T-helper 2 cell treated with Interferon-gamma antibody and Interleukin-4, amounts not matched to agents 100 ng/mL and 5 ng/mL, for 36 hours (primary cell): ENCODE measurements around the gene IQGAP3. TPM values are rescaled to one million over a fixed set of nuclear protein-coding genes. Genes with fewer than 3 reads are reported as not detected.
"Not testable (repeated sequence)": the region's sequence is repeated elsewhere in the genome, so short reads cannot be mapped to it uniquely, and the experiment has no call there.

Experiments
- intact Hi-C: fragments of 100-400 bp; cut with micrococcal nuclease; formaldehyde crosslinking; loops from one replicate; pipeline ENCODE4 v1.15.1; 2023
- total RNA-seq: library from RNA; stranded (reverse); gene quantifications from 2 replicates; pipeline ENCODE4 v1.2.3, GENCODE V29; 2022

Gene IQGAP3, protein sequence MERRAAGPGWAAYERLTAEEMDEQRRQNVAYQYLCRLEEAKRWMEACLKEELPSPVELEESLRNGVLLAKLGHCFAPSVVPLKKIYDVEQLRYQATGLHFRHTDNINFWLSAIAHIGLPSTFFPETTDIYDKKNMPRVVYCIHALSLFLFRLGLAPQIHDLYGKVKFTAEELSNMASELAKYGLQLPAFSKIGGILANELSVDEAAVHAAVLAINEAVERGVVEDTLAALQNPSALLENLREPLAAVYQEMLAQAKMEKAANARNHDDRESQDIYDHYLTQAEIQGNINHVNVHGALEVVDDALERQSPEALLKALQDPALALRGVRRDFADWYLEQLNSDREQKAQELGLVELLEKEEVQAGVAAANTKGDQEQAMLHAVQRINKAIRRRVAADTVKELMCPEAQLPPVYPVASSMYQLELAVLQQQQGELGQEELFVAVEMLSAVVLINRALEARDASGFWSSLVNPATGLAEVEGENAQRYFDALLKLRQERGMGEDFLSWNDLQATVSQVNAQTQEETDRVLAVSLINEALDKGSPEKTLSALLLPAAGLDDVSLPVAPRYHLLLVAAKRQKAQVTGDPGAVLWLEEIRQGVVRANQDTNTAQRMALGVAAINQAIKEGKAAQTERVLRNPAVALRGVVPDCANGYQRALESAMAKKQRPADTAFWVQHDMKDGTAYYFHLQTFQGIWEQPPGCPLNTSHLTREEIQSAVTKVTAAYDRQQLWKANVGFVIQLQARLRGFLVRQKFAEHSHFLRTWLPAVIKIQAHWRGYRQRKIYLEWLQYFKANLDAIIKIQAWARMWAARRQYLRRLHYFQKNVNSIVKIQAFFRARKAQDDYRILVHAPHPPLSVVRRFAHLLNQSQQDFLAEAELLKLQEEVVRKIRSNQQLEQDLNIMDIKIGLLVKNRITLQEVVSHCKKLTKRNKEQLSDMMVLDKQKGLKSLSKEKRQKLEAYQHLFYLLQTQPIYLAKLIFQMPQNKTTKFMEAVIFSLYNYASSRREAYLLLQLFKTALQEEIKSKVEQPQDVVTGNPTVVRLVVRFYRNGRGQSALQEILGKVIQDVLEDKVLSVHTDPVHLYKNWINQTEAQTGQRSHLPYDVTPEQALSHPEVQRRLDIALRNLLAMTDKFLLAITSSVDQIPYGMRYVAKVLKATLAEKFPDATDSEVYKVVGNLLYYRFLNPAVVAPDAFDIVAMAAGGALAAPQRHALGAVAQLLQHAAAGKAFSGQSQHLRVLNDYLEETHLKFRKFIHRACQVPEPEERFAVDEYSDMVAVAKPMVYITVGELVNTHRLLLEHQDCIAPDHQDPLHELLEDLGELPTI (N-terminal part only)
- 16.1 and 16.4 TPM in 2 replicates for total RNA-seq

DNA sequence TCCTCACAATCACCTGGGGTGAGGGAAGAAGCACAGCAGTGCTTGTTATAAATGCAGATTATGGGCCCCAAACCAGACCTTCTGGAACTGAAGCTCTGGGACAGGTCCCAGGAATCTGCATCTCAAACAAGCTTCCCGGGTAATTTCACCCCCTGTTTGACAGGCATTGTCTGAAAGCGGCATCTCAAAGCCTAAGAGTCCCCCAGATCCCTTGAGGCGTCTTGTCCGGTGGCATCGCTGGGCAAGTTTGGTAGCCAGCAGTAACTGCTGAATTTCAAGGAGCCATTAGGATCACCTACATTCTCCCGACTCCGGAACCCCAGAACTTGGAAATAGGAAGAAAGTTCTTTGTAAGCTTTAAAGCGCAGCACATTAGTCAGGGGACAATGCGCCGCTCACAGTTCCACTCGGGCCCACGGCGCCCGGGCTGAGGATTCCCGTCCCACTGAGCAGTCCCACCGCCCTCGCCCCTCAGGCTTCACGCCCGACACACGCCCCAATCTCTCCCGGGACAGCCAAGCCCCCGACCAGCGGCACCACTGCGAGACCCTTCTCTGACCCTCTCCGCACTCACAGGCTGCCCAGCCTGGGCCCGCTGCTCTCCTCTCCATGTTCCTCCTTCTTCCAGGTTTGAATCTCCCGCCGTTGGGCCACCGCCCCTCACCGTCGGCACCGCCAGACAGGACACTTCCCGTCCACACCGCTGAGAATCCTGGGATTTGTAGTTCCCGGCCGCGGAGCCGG lies at the start of gene IQGAP3:
Gene IQGAP3 (minus strand): TSS at position 647 of the 744 bp plus-strand sequence. CDS start 36 bp downstream, at position 611.
- intact Hi-C loops: no loop called here

DNA sequence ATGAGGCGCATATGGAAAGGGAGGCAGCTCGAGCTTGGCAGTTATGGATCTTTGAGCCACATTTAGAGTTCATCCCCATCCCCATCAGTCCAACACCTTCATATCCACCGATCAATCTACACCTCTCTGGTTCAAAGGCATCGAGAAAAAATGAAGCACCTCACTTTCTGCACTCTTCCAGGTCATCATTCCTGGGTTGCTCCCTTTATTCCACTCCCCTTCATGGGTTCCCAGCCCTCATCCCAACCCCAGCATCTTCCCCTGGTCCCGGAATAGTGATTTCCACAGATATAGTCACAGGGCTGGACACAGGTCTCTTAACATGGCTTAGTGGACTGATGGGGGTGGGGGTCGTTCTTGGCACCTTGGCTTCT lies 47.2 kb upstream of the IQGAP3 start:
- intact Hi-C loops: no loop called here

DNA sequence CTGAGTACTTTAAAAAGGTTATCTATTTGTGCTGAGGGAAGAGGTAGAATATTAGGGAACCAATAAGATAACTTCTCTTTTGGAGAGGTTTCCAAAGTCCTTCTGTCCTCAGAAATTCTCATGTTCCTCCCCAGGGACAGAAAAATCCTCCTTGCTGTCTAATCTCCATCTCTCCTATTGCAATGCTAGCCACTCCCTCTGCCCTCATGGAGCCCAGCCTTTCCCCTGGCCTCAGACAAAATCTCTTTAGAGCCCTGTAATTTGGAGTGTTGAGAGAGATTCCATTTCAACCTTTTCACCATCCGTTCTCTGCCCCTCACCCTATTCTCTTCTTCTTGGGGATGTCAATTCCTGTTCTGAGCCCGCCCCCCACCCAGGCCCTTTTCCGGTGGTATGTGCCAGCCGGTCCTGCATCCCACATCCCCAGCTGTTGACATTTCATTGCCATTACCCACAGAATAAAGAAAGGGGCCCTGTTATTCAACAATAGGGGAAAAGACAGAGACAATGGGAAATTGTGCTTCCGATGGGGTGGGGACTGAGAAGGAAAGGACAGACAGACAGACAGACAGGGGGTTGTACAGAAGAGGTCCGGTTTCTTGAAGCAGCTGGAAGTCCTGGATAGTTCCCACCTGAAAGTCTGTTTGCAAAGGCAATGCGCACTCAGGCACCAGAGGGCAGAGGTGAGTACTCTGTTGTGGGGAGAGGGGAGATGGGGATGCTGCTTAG lies 46.7 kb upstream of the IQGAP3 start, which contains the start of gene HAPLN2:
Gene HAPLN2 (plus strand): TSS at position 563 of the 729 bp plus-strand sequence. CDS start 4,076 bp downstream, outside the sequence.
- intact Hi-C loops: no loop called here

DNA sequence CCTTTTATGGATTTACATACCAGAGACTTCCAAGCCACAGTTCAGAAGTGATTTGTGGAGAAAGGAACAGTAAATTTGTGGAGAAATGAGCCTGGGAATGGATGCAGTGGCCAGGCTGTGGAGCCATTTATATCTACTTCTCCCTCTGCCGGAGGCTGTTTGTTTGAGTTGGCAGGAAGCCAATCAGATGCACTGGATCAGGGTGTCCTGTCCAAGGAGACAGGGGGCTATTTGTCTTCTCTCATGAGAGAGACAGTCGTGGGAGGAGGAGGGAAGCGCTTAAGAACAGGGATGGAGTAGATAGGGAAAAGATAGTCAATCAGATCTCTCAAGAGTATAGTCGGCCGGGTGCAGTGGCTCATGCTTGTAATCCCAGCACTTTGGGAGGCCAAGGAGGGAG lies 44.1 kb upstream of the IQGAP3 start:
- intact Hi-C loops: no loop called here

DNA sequence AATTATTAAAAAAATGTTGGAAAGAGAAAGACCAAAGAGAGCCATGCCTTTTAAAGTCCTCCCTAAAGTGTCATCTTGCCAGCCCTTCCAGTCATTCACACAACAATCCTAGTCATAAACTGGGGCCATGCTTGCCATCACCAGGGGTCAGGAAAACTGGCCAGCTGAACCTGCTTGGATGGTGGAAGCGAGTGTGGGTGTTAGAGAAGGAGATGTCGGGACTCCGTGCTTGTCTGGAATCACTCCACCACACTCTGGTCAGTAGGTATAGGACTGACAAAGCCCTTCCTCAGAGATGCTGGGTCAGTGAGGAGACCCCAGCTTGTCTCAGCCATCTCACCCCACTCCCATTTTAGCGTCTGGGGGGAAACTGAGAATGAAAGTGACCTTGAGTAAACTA lies 43.6 kb upstream of the IQGAP3 start:
- intact Hi-C loops: no loop called here

DNA sequence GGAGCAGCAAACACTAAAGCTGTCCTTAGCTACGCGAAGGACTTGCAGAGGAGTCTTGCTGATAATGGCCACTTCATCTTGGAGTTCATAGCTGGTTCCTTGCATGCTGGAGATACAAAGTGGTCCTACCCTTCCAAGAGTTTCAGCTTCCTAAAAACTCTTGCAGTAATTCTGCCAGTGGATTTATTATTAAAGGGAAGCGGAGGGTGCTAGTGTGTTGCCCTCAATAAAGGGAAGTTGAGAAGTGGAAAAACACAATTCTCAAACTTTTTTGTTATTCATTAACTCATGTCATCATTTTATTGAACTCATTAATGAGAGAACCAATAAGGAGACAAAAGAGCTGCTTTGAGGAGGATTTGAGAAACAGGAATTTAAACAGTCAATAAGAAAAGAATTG lies 40.3 kb upstream of the IQGAP3 start:
- intact Hi-C loops: no loop called here

DNA sequence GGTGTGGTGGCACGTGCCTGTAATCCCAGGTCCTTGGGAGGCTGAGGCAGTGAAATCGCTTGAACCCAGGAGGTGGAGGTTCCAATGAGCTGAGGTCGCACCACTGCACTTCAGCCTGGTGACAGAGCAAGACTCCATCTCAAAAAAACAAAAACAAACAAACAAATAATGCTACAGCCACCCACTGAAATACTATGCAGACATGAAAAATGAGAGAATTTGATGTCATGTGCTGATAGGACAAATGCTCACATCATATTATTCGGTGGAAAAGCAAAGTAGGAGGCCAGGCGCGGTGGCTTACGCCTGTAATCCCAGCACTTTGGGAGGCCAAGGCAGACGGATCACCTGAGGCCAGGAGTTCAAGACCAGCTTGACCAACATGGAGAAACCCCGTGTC lies 37.7 kb upstream of the IQGAP3 start:
- intact Hi-C loops: not testable (repeated sequence)

DNA sequence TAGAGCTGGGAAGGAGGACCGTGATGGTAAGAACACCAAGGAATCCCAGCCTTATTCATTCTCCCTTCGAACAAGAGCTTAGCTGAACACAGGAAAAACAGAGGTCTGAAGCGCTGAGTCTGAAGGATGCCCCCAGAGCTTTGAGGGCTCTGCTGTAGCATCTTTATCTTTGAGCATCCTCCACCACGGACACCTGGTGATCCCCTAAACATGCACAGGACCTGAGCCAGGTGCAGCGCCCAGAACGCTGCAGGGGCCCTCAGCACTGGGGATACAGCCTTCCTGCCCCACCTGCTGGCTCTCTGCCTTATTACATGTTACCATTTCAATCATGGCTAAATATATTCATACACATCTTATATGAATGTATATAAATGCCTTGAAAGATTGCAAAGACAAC lies 36.6 kb upstream of the IQGAP3 start:
- intact Hi-C loops: loop anchor here (1.0 kb wide), 4 partner anchors 25 to 224 kb away; no protein-coding TSS in a partner anchor

DNA sequence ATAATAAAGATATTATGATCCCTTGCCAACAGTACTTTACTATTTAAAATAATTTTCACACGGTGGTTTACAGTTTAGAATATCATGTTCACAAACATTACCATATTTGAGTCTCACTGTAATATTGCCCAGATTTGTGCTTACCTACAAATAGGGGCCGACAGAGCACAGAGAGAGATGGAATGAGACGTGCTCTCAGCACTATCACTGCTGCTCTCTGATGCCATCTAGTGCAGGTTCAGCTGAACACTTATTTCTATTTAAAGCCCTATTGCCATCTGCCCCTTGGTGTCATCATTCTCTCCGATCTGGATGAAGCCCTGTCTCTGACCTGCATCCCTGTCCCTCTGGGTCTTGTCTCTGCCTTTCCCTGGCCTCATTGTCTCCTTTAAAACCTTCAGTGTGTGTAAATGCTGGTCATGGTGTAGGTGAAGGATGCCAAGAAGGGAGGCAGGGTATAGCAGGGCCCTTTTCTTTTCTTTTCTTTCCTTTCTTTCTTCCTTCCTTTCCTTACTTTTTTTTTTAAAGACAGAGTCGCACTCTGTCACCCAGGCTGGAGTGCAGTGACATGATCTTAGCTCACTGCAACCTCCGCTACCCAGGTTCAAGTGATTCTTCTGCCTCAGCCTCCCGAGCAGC lies 35.8 kb upstream of the IQGAP3 start:
- intact Hi-C loops: loop anchor here (1.0 kb wide), 3 partner anchors 24 to 223 kb away; no protein-coding TSS in a partner anchor

DNA sequence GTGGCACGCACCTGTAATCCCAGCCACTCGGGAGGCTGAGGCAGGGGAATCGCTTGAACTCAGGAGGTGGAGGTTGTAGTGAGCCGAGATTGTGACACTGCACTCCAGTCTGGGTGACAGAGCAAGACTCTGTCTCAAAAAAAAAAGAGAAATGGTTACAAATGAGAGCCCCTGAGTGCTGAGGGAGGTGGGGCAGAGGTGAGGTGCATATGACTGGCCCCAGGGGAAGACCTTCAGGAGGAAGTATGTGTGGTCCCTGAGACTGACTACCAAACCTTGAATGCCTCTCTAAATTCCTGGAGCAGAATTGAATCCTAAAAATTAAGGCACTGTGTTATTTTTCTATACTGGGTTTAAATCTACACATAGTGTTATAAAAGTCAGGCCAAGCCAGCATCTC lies 35.0 kb upstream of the IQGAP3 start:
- intact Hi-C loops: not testable (repeated sequence)

DNA sequence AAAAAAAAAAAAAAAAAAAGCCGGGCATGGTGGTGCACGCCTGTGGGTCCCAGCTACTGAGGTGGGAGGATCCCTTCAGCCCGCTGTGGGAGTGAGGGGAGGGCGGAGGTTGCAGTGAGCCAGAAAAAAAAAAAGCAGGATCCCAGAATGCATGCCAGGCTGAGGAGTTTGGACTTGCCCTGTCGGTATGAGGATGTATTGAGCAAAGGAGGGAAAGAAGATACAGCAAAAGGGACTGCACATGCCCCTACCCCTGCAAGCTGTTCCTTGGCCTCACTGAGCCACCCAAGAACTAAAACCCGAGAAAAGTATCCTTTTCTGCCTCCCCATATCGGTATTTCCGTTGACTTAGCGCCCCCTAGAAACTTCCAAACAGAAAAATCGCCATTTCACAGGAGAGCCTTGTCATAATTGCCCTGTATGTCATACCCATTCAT lies 30.2 kb upstream of the IQGAP3 start:
- intact Hi-C loops: no loop called here

DNA sequence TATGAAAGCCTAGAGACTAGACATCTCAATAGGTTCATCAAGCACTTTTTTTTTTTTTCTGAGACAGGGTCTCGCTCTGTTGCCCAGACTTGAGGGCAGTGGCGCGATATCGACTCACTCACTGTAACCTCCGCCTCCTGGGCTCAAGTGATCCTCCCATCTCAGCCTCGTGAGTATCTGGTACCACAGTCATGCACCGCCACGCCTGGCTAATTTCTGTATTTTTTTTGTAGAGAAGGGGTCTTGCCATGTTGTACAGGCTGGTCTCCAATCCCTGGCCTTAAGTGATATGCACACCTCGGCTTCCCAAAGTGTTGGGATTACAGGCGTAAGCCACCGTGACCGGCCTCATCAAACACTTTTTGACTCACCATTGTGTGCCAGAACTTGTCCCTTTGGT lies 29.5 kb upstream of the IQGAP3 start:
- intact Hi-C loops: loop anchor here (1.0 to 2.0 kb wide), 4 partner anchors 11 to 145 kb away; partner anchors contain the start of genes MEF2D and NAXE

DNA sequence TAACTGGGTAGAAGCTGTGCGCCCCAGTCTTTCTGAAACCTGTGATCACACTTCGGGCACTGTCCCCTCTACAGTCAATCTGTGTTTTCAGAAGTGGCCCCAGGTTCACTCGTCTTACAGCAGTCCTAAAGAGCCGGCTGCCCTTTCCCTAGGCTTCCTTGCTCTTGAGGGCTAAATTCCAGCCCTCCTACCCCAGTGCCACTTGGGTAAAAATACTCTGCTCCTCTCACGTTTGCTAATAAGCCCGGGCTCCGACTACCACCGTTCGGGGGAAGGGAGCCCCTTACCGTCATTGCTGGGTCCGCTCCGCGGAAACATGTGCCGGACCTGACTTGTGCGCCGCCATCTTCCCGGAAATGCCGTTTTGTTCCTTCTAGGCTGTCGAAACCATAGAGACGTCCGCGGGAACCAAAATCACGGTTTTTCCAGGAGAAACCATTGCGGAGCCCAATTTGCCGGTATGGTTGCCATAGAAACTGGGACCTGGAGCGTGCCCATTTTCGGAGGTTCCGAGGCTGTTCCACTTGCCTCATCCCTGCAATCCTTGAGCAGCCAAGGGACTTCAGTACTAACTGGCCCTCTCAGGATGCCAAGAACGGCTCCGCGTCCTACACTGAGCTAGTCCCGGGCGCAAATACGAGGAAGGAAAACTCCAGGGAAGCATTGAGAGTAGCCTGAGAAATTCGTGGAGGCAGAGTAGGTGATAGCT lies 28.9 kb upstream of the IQGAP3 start, which contains the start of gene GPATCH4:
Gene GPATCH4 (minus strand): TSS at position 358 of the 709 bp plus-strand sequence.
- intact Hi-C loops: loop anchor here (1.0 to 2.0 kb wide), 4 partner anchors 10 to 144 kb away; partner anchors contain the start of genes MEF2D and NAXE

DNA sequence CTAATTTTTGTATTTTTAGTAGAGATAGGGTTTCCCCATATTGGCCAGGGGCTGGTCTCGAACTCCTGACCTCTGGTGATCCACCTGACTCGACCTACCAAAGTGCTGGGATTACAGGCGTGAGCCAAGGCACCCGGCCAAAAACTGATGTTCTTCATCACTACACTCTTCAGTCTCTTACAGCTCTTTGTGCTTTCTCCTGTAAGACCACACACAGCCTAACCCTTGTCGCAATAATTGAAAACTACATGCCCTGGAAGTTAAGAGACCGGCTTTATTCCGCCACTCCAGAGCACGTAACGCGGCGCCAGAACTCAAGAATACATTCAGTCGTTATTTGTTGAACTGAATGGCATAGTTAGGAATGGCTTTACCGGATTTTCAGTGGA lies 28.4 kb upstream of the IQGAP3 start:
- intact Hi-C loops: loop anchor here (1.0 to 2.0 kb wide), 4 partner anchors 9 to 144 kb away; partner anchors contain the start of genes MEF2D and NAXE

DNA sequence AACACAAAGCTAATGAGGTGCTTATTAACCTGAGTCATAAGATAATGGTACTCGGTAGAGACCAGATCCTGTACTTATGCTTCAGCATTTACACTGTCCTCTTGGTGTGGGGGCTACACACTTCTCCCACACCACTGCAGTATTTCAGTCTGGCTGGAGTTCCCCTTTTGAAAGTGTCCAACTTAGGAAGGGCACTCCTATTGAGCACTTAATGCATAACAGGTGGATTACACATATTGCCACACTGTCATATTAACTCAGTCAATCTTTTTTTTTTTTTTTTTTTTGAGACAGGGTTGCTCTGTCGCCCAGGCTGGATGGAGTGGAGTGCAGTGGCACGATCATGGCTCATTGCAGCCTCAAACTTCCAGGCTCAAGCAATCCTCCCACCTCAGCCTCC lies 27.4 kb upstream of the IQGAP3 start:
- intact Hi-C loops: loop anchor here (2.0 kb wide), 3 partner anchors 15 to 143 kb away; partner anchors contain the start of gene MEF2D

DNA sequence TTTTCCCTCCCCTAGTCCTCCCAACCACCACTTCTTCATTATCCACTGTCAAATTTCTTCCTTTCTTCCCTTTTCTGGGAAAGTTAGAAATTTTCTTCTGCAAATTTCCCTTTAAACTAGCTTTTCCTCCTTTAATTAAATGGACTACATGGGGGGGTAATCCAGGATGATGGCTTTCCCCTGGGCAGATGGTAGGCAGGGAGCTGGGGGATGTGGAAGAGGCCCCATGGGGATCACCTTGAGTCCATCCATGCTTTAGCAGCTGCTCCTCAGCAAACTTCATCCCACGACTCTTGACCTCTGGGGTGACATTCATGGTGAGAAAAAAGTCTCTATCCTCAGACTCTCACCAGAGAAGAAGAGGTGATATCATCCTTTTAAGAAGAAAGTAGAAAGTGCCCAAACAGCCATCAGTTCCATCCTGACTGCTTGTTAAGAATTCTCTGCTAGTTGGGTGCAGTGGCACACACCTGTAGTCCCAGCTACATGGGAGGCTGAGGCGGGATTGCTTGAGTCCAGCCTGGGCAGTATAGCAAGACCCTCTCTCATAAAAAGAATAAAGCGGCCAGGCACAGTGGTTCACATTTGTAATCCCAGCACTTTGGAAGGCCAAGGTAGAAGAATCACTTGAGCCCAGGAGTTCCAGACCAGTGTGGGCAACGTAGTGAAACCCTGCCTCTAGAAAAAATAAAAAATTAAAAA lies 26.5 kb upstream of the IQGAP3 start:
- intact Hi-C loops: no loop called here

DNA sequence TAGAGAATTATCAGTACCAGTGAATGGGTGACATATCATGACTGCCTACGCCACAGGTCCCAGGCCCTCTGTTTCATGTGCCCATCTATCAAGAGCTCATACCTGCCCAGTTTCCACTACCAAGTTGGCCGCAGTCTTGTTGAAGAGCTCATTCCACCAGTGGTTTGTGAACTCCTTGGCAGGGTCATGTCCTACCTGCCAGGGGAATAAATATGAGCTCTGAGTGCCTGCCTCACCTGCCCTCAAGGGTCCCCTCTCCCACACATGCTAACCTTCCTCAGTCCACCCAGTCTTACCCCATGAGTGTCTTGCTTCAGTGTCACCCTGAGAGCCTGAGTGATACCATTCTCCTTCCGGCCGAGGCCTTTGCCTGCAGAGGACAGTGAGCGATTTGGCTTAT lies 25.8 kb upstream of the IQGAP3 start:
- intact Hi-C loops: no loop called here
